Hepatic stellate cell (primary cell): ENCODE data around the gene HDLBP.

Experiments
- DNase-seq: peaks from one replicate; pipeline ENCODE4 v3.0.0; 2011; ENCODE audit warnings: low spot score

Gene HDLBP

DNA sequence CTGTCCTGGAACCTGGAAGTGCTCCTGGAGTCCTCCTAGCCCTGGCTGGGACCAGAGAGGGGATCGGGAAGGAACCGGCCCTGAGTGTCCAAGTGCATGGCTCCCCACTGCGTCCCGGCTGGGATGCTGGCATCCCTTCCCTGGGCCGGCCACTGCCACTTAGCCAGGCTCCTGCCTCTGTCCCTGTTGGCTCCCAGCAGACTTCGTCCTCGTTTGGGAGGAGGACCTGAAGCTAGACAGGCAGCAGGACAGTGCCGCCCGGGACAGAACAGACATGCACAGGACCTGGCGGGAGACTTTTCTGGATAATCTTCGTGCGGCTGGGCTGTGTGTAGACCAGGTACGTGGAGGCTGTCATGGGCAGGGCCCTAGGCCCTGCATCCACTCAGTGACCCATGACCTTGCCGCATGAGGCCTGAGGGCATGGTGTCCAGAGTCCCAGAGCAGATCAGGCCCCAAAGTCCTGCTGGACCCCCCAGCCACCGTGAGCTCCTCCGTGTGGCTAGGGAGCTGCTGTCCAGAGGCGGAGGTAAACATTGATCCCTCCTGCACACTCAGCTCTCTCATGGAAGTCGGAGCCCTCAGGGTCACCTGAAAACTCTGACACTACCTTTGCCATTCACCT lies 119.9 kb downstream of the HDLBP start:
- DNase-seq: no peak

DNA sequence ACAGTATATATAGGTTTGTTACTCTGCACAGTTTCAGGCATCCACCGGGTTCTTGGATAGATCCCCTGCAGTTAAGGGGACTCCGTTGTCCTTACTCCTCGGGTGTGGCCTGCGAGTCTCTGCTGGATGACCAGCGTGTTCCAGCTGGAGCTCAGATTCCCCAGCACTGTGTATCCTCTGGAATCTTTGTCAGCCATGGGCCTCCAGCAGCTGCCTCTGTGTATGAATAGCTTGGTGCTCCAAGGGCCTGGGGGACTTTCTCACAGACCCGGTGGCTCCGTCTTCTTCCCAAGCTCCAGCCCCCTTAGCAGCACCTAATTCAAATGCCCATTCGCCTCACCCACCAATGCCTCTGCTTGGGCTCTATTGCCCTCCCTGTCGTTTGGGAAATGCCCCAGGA lies 120.7 kb downstream of the HDLBP start:
- no peak for DNase-seq

DNA sequence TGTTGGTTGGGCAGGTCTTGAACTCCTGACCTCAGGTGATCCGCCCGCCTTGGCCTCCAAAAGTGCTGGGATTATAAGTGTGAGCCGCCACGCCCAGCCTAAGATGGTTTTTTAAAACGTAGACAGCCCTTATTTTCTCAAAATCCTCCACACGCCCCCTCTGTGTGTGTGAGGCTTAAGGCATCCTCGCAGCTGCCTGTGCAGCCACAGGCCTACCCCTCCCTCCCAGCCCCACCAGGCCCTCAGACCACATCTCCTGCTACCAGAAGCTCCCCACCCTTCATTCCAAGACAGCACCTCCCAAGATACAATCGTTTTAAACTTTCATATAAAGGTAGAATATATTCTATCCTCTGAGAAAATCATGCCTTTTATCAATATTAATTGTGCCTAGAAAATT lies 122.2 kb downstream of the HDLBP start:
- DNase-seq: no peak

DNA sequence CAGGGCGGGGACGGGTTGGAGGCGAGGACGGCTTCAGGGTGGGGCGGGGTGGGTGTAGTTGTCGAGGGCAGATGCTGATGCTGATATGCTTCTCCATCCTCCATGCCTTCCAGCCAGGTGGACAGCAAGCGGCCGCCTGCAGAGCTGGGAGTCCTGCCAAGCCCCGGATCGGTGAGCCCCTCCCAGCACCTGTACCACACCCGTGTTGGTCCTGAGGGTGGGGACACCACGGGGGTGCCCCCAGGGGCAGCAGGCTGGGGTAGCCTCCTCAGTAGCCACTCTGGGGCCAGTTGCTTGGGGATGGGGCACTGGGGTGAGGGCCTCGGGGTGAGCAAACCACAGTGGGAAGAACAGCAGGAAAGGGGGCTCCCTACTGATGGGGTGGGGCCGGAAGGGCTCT lies 124.4 kb downstream of the HDLBP start:
- DNase-seq: no peak

DNA sequence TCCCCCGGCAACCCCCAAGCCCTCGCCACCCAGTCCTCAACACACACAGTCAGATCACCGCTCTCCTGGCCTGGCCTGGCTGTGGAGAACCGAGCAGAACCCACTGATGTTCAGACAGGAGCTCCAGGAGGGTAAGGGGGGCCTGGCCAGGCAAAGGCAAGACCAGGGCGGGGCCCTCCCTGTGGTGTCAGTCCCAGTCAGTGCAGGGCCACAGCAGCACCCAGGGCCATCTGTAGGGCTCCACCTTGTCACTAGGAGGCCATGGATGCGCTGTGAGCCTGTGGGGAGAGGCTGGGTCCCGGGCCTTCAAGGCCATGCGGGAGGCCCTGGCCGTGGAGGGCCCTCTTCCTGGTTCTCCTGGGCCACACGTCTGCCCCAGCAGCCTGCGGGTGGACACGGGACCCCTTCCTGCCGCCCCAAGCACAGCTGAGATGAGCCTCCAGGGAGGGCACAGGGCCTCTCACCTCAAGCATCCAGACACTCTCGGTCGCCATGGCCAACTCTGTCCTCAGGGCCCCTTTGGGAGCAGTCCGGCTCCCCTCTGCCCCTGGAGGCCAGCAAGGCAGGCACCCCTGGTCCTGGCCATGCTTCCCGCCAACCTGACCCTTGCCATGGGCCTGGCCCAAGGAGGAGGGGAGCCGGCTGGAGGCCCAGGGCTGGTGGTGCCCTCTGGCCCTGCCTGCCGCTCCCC lies 125.0 kb downstream of the HDLBP start:
- DNase-seq: peak; percentile 12

DNA sequence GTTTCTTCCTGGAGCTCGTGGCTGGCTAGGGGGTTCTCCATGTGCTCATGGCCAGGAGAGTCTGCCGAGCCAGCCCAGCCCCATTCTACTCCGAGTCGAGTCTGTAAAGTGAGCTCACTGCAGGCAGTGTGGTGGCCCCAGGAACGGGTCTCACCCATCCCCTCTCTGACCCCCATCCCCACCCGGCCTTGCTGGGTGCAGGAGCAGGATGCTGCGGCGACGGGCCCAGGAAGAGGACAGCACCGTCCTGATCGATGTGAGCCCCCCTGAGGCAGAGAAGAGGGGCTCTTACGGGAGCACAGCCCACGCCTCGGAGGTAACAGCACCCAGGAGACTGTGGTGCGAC lies 125.6 kb downstream of the HDLBP start:
- DNase-seq: peak; percentile 16

DNA sequence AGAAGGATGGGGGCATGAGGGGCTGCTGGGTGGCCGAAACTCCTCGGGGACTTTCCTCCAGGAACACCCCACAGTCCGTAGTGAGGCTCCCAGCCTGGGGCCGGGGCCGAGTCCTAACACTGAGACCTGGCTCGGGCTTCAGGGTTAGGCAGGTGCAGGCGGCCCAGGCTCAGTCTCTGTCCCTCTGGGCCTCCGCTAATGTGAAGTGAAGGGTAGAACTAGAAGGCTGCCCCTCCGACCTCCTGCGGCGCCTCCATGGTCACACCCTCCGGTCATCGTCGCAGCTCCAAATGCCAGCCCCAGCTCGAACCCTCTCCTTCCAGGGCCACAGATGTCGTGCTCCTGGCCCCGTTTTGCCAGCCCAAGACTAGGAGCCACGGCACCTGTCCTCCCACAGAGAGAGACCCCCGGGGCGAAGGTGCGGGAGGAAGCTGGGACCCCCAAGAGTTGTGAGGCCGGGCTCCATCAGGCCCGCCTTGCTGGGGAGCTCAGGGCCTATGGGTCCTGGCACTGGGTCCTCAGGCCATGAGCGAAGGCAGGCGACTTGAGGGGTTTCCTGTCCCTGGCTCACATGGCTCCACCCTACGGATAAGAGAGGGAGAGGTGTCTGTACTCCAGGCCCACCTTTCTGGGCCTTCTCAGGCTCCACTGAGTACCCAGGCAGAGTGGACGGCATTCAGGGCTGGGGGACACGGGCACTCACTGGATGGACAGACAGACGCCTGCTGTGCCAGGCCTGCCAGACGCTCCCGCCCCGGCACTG lies 126.2 kb downstream of the HDLBP start:
- DNase-seq: no peak

DNA sequence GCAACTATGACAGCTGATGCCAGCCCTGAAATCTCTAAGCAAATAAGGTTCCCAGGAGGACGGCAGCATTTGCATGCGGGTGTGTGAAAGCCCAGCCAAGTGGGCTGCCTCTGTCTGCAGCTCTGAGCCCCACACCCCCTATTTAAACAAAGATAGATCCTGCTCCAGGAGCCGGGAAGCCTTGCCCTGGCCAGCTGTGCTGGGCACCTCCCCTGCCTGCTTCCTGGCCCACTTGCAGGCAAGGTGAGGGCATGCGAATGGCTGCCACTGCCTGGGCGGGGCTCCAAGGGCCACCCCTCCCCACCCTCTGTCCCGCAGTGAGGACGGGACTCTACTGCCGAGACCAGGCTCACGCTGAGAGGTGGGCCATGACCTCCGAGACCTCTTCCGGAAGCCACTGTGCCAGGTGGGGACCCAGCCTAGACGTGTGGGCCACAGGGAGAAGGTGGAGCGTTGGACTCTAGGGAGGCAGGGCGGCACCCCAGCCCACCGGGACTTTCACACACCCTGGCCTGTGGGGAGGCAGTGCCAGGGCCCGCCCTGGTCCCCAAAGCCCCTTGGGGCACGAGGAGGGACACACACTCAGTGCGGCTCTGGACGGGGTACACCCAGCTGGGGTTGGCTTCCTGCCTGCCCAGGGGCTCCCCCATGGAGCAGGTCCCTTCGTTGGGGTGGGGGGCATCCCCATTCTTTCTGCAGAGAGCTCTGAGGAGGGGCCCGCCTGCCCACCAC lies 126.9 kb downstream of the HDLBP start, which contains the start of gene ANO7:
Gene ANO7 (plus strand): TSS at position 317 of the 732 bp plus-strand sequence. CDS start 1,387 bp downstream, outside the sequence.
- DNase-seq: peak; percentile 8

DNA sequence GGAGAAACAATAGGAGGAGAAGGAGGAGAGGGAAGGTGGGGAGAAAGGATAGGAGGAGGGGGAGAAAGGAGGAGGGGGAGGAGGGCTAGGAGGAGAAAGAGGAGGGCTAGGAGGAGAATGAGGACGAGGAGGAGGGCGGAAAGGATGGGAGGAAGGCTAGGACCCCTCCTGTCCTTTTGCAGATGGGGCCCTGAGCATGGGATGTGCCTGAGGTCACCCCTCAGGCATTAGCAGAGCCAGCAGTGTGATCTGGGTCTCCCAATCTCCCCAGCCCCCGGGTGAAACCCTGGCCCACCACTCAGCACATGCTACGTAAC lies 127.6 kb downstream of the HDLBP start:
- DNase-seq: no peak

DNA sequence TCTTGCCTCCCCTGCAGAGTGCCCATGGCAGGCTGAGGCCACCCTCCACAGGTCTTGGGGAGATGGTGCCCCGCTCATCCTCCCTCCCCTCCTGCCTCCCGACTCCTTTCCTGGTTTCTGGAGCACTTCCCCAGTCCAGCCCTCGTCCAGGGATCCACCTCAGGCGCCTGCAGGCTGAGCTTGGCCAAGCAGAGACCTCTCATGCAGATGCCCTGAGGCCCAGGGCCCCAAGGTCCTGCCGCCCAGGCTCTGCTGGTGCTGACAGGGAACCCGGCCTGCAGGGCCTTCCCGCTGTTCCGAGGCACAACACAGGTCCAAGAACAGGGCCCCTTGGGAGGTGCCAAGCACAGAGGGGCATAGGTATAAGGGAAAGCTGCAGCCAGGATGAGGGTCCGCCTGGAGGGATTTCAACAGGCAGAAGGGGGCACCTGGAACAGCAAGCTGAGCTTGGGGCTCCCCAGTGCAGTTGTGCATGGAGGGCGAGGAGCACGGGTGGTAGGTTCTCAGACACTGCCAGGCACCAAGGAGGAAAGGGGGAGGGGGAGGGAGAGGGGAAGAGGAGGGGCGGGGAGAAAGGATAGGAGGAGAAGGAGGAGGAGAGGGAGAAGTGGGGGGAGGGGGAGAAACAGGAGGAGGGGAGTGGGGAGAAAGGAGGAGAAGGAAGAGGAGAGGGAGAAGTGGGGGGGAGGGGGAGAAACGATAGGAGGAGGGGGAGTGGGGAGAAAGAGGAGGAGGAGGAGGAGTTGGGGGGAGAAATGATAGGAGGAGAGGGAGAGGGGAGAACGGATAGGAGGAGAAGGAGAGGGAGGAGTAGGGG lies 128.2 kb downstream of the HDLBP start:
- no peak for DNase-seq

DNA sequence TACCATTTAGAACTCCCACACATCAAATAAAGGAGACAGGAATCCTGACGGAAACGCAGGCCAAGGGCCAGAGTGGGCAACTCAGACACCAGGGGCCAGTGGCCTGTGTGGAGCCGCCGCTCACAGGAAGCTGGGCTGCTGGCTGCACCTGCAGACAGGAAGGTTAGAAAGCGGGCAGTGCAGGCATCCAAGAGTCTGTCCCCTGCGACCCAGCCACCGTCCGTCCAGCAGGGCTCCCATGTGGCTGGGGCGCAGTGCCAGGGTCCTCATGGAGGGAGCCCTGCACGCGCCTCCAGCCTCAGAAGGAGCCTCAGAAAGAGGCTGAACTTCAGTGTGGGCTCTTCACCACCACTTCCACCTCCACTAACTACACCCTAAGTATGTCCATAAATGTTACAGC lies 129.5 kb downstream of the HDLBP start:
- DNase-seq: no peak

DNA sequence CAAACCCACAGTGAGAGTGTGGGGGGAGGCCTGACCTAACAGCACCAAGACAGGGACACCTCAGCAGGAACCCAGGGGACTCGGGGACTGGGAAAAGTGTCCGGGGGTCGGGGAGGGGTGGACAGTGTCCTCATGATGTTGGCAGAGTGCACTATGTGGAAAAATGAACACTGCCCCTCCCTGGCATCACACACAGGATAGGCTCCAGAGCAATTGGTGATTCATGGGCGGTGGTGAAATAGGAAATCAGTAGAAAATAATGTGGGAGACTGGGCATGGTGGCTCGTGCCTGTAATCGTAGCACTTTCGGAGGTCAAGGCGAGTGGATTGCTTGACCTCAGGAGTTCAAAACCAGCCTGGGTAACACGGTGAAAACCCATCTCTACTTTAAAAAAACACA lies 130.6 kb downstream of the HDLBP start:
- no peak for DNase-seq

DNA sequence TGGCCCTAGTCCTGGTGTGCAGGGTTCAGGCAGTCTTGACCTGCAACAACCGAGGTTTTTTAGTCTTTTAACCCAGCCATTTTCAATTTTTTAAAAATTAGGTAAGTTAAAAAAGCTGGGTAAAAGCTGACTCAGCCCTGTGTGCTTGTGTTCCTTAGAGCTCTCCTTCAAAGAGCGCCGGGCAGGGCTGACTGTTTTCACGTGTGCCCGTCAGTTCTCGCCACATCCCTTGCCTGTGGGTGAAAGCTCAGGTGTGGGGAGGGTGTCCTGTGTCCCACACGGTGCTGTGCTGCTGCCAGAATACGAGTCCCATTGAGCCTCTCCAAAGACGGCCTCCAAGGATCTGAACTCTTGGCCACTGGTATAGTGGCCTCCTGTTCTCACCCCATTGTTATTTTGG lies 132.3 kb downstream of the HDLBP start:
- DNase-seq: no peak

DNA sequence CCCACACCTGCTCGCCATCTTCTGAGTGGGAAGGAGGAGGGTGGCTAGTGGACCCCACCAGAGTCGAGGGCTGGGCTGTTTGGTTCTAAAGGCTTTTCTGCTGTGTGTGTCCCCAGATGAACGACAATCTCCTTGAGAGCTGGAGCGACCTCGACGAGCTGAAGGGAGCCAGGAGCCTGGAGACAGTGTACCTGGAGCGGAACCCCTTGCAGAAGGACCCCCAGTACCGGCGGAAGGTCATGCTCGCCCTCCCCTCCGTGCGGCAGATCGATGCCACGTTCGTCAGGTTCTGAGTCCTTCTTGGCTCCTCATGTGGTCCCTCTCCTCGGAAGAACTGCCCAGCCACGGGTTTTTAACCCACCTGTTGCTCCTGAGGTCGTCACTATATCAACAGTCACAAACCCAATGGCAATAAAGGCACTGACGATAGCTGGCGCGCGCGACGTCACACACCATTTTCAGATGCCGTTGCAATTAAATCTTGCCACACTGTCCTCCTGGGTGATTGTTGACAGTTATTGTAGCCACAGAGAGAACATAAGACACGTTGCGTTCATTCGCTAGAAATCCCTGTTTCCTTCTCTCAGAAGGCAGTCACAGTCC lies 132.8 kb downstream of the HDLBP start:
- no peak for DNase-seq

DNA sequence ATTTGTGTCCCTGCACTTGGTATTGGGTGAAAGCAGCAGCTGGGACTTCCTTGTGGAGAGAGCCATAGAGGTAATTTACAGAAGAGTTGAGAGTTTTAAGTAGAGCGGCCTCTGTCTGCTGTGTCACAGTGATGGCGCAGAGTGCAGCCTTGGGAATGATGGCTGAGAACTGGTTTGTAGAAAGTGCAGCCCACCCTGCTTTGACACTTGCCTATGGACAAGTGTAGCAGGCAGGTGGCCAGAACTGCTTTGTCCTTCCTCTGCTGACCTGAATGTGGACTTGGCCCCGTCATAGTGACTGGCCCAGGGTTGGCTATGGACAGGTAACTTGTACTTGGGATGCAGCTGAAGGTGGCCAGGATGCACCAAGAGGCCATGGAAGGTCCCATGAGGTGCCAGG lies 133.3 kb downstream of the HDLBP start:
- DNase-seq: no peak

DNA sequence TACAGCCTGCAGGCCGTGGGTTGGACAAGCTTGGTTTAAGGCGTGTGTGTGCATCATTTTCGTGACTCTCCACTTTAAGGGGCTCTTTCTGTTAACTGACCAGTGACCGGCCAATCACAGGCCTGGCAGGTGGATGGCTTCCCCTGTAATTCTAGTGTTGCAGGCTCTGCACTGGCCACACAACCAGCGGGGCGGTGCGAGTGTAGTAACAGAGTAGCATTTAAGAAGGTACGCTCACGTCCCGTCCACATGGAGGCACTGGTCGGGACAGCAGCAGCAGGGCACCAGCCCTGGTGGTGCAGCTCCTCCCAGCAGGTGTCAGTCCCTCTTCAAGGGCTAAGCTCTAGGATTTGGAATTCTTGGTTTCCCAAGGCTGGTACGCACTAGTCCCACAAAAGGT lies 135.0 kb downstream of the HDLBP start:
- no peak for DNase-seq

DNA sequence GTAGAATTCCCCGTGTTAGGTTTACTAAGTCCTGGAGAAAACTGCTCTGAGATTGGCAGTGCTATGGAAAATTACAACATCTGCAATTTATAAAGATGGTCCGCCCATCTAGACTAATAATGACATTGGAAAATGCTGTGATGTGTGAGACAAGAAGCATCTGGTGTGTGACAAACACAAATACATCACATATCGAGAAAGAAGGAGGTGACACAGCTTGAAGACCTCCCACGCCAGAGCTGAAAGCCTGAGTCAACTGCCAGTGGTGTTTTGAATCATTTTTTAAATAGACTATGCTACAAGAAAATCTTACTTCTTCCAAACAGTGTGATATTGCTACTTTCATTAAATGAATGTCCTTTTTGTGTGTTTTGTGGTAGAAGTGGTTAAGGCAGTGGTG lies 135.6 kb downstream of the HDLBP start:
- no peak for DNase-seq

DNA sequence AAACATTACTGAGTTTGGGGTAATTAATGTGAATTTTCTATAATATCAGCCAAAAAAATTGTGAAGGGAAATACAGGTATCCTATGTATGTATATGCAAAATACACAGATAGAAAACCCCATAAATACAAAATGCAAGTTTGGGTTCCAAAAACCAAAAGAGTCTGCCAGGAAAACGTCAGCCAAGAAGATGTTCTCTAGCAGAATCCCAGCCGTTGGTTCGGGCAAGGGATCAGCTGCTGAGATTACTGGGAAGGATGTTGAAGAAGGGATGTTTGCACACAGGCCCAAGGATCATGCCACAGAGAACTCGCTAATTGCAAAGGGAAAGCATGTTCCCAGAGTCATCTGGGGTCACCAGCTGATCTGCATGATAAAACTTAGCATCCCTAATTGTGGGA lies 136.5 kb downstream of the HDLBP start:
- DNase-seq: no peak

DNA sequence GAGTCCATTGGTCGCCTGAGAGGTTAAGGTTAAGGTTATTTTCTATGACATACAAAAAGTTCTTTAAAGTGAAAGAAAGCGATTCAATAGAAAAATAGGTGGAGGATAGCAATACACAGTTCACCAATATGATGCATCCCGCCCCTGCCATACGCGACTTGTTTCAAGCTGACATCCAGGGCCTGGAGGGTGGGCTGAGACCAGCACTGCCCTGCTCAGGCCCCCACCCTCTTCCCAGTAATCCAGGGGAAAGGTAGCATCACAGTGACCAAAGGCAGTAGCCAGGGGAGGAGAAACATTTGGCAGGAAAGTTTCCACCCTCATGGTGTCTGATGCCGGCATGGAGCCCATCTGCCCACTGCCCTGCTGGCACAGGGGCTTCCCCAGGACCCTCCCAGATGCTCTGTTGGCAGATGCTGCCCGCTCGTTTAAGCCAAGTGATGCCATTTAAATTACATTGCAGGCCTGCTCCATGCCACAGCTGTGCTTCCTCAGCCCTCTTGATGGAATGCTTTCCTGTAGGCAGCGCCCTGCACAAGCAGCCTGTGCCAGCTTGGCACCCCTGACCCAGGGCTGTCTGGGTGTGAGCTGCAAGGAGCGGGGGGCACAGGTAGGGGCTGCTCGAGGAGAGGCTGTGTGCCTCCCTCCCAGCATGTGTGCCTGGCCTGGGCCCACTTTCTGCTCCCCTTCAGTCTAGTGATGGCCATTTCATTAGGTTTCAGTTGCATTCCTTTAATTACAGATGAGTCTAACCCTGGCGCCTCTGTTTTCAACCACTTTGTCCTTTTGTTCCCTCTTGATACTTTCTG lies 137.7 kb downstream of the HDLBP start:
- DNase-seq: no peak
